Naive B cell (primary cell): ENCODE data around the gene KCNIP1. TPM values are rescaled to one million over a fixed set of nuclear protein-coding genes. Genes with fewer than 3 reads are reported as not detected.
A peak's percentile ranks its signal among the peaks of the same experiment; 100 is the strongest.

ENCODE experiments used
- ATAC-seq, 2 donors: fragments of 150-1000 bp; cut with Tn5 transposase; 2 replicates each; pipeline ENCODE4 v1.10.0; 2021; ENCODE audit warnings: low read depth in 2 of 2, mild to moderate bottlenecking in 2 of 2, moderate library complexity in 2 of 2
- DNase-seq: peaks from one replicate; pipeline ENCODE4 v3.0.0; 2022
- H3K27ac Mint-ChIP-seq, 6 donors: one replicate each; pipeline ENCODE4 v1.8.0; 2020 to 2022; ENCODE audit warnings: mild to moderate bottlenecking in 6 of 6, mixed read lengths in 6 of 6, moderate library complexity in 5 of 6, inconsistent platforms in 2 of 6
- H3K27me3 Mint-ChIP-seq, 3 donors: one replicate each; pipeline ENCODE4 v1.8.0; 2021 to 2022; ENCODE audit warnings: mixed read lengths in 3 of 3, mild to moderate bottlenecking in 1 of 3
- H3K36me3 Mint-ChIP-seq, 2 donors: one replicate each; pipeline ENCODE4 v1.8.0; 2020 to 2022; ENCODE audit warnings: mixed read lengths in 2 of 2, inconsistent platforms in 1 of 2, mild to moderate bottlenecking in 1 of 2
- H3K4me1 Mint-ChIP-seq, 3 donors: one replicate each; pipeline ENCODE4 v1.8.0; 2020 to 2022; ENCODE audit warnings: mixed read lengths in 3 of 3, inconsistent platforms in 1 of 3, mild to moderate bottlenecking in 1 of 3, moderate library complexity in 1 of 3
- H3K4me3 Mint-ChIP-seq, 8 donors: one replicate each; pipeline ENCODE4 v1.8.0; 2020 to 2022; ENCODE audit warnings: mild to moderate bottlenecking in 8 of 8, mixed read lengths in 8 of 8, moderate library complexity in 8 of 8, inconsistent platforms in 2 of 8
- H3K9me3 Mint-ChIP-seq, 7 donors: one replicate each; pipeline ENCODE4 v1.8.0; 2020 to 2022; ENCODE audit warnings: mixed read lengths in 7 of 7, mild to moderate bottlenecking in 5 of 7, inconsistent platforms in 2 of 7, moderate library complexity in 1 of 7
- polyA plus RNA-seq, 6 donors: library from polyadenylated mRNA; unstranded; fragments of 300-500 nt; fragmentation: Illumina TruSeq; gene quantifications; one replicate each; pipeline ENCODE4 v1.2.3, GENCODE V29; 2021; ENCODE audit warnings: low read depth in 6 of 6

The KCNIP1 gene
- polyA plus RNA-seq, 6 donors from 2014 or later, result not detected

GRCh38 chr5:170501931-170502330, 1.9 kb upstream of the KCNIP1 start:
- Mint-ChIP-seq H3K4me3 (no peak overlapping the region), H3K27ac (no peak overlapping the region), H3K9me3 (peaks cover 0 to 9% (median 2%) of the 10 kb centered on the region in 7 donors), H3K36me3 (no peaks in the 10 kb centered on the region), H3K4me1 (peaks cover 0 to 8% (median 0%) of the 10 kb centered on the region in 3 donors), H3K27me3 (peaks cover 17 to 82% (median 60%) of the 10 kb centered on the region in 3 donors)
- no peak for ATAC-seq
- no peak for DNase-seq

- Mint-ChIP-seq H3K4me3 (peak overlapping the region in 1 of 8 donors; percentile 62), H3K36me3 (no peaks in the 10 kb centered on the region), H3K27ac (peak overlapping the region in 1 of 6 donors; percentile 26), H3K27me3 (peaks cover 17 to 75% (median 55%) of the 10 kb centered on the region in 3 donors), H3K4me1 (peaks cover 0 to 8% (median 0%) of the 10 kb centered on the region in 3 donors), H3K9me3 (peaks cover 0 to 6% (median 1%) of the 10 kb centered on the region in 7 donors)
- ATAC-seq (no peak), DNase-seq (no peak)
These were observed 921 bp downstream of the KCNIP1 start for GRCh38 chr5:170504616-170505266.

GRCh38 chr5:170508036-170508435, 4.2 kb downstream of the KCNIP1 start:
- no peaks in the 10 kb centered on the region for H3K36me3 Mint-ChIP-seq
- H3K4me3 Mint-ChIP-seq, result no peak overlapping the region
- H3K27ac Mint-ChIP-seq, result no peak overlapping the region
- DNase-seq, result no peak
- peaks cover 0 to 1% (median 0%) of the 10 kb centered on the region in 7 donors for H3K9me3 Mint-ChIP-seq
- H3K4me1 Mint-ChIP-seq, result peaks cover 0 to 5% (median 0%) of the 10 kb centered on the region in 3 donors
- H3K27me3 Mint-ChIP-seq, result peaks cover 7 to 43% (median 34%) of the 10 kb centered on the region in 3 donors
- no peak for ATAC-seq

GRCh38 chr5:170508660-170509347, 5.0 kb downstream of the KCNIP1 start:
- Mint-ChIP-seq H3K27me3 (peaks cover 7 to 35% (median 26%) of the 10 kb centered on the region in 3 donors), H3K36me3 (no peaks in the 10 kb centered on the region), H3K4me1 (peaks cover 0 to 5% (median 0%) of the 10 kb centered on the region in 3 donors), H3K4me3 (no peak overlapping the region), H3K9me3 (no peaks in the 10 kb centered on the region), H3K27ac (no peak overlapping the region)
- no peak for ATAC-seq
- DNase-seq, result no peak

GRCh38 chr5:170509348-170509660, 5.5 kb downstream of the KCNIP1 start:
- ATAC-seq, result no peak
- no peak for DNase-seq
- Mint-ChIP-seq H3K4me3 (no peak overlapping the region), H3K27me3 (peaks cover 7 to 33% (median 24%) of the 10 kb centered on the region in 3 donors), H3K4me1 (peaks cover 0 to 5% (median 0%) of the 10 kb centered on the region in 3 donors), H3K27ac (no peak overlapping the region), H3K9me3 (no peaks in the 10 kb centered on the region), H3K36me3 (no peaks in the 10 kb centered on the region)

GRCh38 chr5:170510126-170510525, 6.3 kb downstream of the KCNIP1 start:
- no peaks in the 10 kb centered on the region for H3K9me3 Mint-ChIP-seq
- peaks cover 0 to 2% (median 0%) of the 10 kb centered on the region in 3 donors for H3K4me1 Mint-ChIP-seq
- H3K36me3 Mint-ChIP-seq, result no peaks in the 10 kb centered on the region
- DNase-seq, result no peak
- no peak overlapping the region for H3K4me3 Mint-ChIP-seq
- no peak overlapping the region for H3K27ac Mint-ChIP-seq
- no peak for ATAC-seq
- H3K27me3 Mint-ChIP-seq, result peaks cover 3 to 26% (median 16%) of the 10 kb centered on the region in 3 donors

- ATAC-seq, result no peak
- Mint-ChIP-seq H3K9me3 (no peaks in the 10 kb centered on the region), H3K36me3 (no peaks in the 10 kb centered on the region), H3K27ac (no peak overlapping the region), H3K4me3 (no peak overlapping the region), H3K4me1 (no peaks in the 10 kb centered on the region), H3K27me3 (peaks cover 0 to 23% (median 12%) of the 10 kb centered on the region in 3 donors)
- no peak for DNase-seq
These were observed 6.7 kb downstream of the KCNIP1 start for GRCh38 chr5:170510559-170510958.

- peaks cover 0 to 13% (median 7%) of the 10 kb centered on the region in 3 donors for H3K27me3 Mint-ChIP-seq
- no peak overlapping the region for H3K27ac Mint-ChIP-seq
- H3K36me3 Mint-ChIP-seq, result no peaks in the 10 kb centered on the region
- H3K4me3 Mint-ChIP-seq, result no peak overlapping the region
- ATAC-seq (no peak), DNase-seq (no peak)
- H3K4me1 Mint-ChIP-seq, result no peaks in the 10 kb centered on the region
- no peaks in the 10 kb centered on the region for H3K9me3 Mint-ChIP-seq
These were observed 7.9 kb downstream of the KCNIP1 start for GRCh38 chr5:170511551-170512258.

GRCh38 chr5:170513856-170514525, 10.2 kb downstream of the KCNIP1 start:
- no peak overlapping the region for H3K27ac Mint-ChIP-seq
- H3K36me3 Mint-ChIP-seq, result no peaks in the 10 kb centered on the region
- H3K9me3 Mint-ChIP-seq, result no peaks in the 10 kb centered on the region
- H3K27me3 Mint-ChIP-seq, result no peaks in the 10 kb centered on the region
- DNase-seq (no peak), ATAC-seq (no peak)
- H3K4me3 Mint-ChIP-seq, result no peak overlapping the region
- no peaks in the 10 kb centered on the region for H3K4me1 Mint-ChIP-seq

GRCh38 chr5:170517411-170517810, 13.6 kb downstream of the KCNIP1 start:
- peaks cover 0 to 6% (median 0%) of the 10 kb centered on the region in 3 donors for H3K27me3 Mint-ChIP-seq
- ATAC-seq, result no peak

GRCh38 chr5:170518277-170518676, 14.5 kb downstream of the KCNIP1 start:
- DNase-seq, result no peak
- Mint-ChIP-seq H3K27me3 (peaks cover 0 to 6% (median 0%) of the 10 kb centered on the region in 3 donors), H3K4me3 (no peak overlapping the region), H3K9me3 (peaks cover 0 to 3% (median 0%) of the 10 kb centered on the region in 7 donors), H3K36me3 (no peaks in the 10 kb centered on the region), H3K4me1 (no peaks in the 10 kb centered on the region), H3K27ac (no peak overlapping the region)
- ATAC-seq, result no peak

More at GRCh38 chr5:170517411-170517810, 13.6 kb downstream of the KCNIP1 start:
- Mint-ChIP-seq H3K4me1 (no peaks in the 10 kb centered on the region), H3K9me3 (peaks cover 0 to 3% (median 0%) of the 10 kb centered on the region in 7 donors), H3K27ac (no peak overlapping the region), H3K4me3 (no peak overlapping the region), H3K36me3 (no peaks in the 10 kb centered on the region)
- no peak for DNase-seq

GRCh38 chr5:170519549-170519948, 15.7 kb downstream of the KCNIP1 start:
- no peaks in the 10 kb centered on the region for H3K36me3 Mint-ChIP-seq
- ATAC-seq, result no peak
- H3K4me3 Mint-ChIP-seq, result no peak overlapping the region

GRCh38 chr5:170520372-170520771, 16.6 kb downstream of the KCNIP1 start:
- DNase-seq (no peak), ATAC-seq (no peak)
- Mint-ChIP-seq H3K36me3 (no peaks in the 10 kb centered on the region), H3K9me3 (peaks cover 0 to 3% (median 0%) of the 10 kb centered on the region in 7 donors), H3K27ac (no peak overlapping the region), H3K4me3 (no peak overlapping the region), H3K4me1 (no peaks in the 10 kb centered on the region), H3K27me3 (peaks cover 2 to 9% (median 6%) of the 10 kb centered on the region in 3 donors)

More at GRCh38 chr5:170519549-170519948, 15.7 kb downstream of the KCNIP1 start:
- Mint-ChIP-seq H3K27ac (no peak overlapping the region), H3K4me1 (no peaks in the 10 kb centered on the region), H3K27me3 (peaks cover 0 to 9% (median 6%) of the 10 kb centered on the region in 3 donors), H3K9me3 (peaks cover 0 to 3% (median 0%) of the 10 kb centered on the region in 7 donors)
- DNase-seq, result no peak
